HG03575 (cell line): ENCODE results near the gene MYO6.

Experiments used
- ATAC-seq: cut with Tn5 transposase; IDR thresholded peaks from one replicate; pipeline ENCODE4 v1.9.1; 2021; ENCODE audit not compliant: unreplicated experiment, insufficient number of reproducible peaks, low FRiP score; ENCODE audit errors: extremely low read depth

MYO6 gene

DNA sequence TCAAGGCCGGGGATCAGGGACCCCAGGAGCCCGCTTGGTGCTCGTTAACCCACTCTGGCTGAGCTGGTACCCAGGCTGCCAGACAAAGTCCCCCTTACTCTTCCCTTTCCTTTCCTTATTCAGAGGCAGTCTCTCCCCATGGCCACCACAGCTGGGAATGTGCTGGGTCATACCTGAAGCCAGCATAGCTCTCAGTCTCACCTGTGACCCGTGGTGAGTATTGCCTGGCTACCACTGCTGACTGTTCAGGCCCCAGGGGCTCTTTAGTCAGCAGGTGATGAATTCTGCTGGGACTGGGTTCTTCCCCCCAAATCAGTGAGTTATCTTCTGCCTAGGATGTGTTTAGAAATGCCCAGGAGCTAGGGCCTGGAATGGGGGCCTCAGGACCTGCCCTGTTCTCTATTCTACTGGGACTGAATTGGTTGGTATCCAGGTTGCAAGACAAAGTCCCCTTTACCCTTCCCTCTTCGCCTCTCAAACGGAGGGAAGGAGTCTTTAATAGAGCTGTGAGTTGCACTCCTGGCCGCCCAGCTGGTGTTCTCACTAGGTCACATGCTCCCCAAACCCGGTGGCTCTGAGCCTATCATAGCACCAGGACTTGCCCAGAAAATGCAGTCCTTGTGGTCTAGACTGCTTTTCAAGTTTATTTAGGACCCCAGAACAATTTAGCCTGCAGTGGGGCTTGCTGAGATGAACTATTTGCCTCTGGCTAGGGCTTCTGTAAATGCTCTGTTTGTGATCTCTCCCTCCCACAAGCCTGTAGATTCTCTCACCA lies 64.6 kb downstream of the MYO6 start:
- ATAC-seq, result no peak

DNA sequence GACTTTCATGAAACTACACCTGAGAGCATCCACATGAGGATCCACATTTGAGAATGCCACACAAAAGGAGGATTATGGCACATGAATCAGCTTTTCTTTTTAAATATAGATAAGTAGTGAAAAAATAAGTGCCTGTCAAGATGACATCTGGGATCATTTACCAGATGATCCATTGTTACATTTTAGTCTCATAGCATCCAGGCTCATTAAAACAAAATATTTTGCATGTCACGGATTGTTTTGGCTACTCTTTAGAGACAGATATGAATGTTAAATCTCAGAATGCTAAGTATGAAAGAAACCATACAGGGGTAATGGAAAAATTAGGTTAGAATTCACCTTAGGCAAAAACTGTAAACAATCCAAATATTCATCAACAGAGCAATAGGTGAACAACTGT lies 66.7 kb downstream of the MYO6 start:
- no peak for ATAC-seq

DNA sequence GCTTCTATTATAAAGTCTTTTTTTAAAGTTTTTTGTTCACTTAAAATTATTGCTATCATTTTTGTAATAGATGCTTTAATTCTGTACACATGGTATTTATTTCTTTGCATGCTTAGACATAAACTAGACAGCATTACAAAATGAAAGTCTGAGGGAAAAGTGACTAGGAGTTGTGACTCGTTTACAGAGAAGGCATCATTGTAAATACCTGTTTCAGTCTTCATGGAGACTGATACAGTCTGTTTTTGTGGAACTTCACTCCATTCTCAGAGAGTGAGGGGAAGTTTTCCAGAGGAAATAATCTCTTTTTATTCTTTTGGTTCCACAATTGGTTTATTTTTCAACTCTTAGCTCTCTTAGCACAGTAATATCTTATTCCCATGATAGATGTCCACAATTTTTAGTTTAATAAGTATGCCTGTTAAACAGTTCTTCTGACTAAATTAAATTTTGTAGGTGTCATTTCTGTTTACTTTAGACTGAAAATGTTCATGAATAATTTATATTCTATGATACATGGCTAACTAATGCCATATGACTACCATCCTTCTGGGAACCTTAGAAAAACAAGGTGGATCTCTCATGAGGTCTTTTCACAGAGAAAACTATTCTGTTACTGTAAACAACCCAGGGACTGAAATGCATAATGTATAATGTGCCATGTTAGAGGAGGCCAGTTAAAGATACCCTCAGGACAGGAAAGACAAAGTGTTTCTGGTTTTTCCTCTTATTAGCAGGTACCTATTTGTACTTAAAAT lies 69.2 kb downstream of the MYO6 start:
- ATAC-seq, result no peak

DNA sequence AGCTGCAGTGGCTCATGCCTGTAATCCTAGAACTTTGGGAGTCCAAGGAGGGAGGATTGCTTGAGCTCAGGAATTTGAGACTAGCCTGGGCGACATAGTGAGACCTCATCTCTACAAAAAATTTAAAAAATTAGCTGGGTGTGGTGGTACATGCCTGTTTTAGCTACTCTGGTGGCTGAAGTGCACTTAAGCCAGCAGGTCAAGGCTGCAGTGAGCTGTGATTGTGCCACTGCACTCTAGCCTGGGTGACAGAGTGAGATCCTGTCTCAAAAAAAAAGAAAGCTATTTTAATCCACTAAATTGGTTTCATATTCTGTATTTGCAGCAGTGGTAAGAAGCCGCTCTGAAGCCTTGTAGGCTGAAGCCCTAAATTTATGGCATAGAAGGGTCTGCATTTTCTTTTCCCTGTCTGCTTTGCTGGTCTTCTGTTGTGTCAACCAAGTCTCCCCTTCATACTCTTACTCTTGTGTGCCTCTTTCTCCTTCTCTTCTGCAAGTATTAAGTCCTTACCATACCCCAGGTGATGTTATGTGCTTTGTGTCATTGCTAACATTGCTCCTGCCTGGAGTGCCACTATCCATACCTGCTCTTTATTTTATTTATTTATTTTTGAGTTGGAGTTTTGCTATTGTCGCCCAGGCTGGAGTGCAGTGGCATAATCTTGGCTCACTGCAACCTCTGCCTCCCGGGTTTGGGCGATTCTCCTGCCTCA lies 70.9 kb downstream of the MYO6 start:
- ATAC-seq, result no peak

DNA sequence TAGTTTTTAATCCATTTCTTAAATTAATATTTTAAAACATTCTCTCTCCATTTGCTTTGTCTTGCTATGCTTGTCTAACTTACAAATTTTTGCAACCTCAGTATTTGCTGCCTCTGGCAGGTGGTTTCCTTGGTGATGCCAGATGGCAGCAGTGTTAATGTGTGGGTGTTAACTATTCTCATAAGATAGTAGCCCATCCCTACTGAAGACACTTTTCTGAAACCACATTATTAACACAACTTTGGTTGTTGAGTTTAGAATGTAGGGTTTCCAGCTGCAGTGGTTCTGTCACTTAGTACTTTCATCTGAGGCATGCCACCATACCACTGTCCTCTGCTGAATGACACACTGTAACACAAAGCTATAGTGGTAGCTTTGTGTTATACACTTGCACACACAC lies 75.1 kb downstream of the MYO6 start:
- ATAC-seq, result no peak

DNA sequence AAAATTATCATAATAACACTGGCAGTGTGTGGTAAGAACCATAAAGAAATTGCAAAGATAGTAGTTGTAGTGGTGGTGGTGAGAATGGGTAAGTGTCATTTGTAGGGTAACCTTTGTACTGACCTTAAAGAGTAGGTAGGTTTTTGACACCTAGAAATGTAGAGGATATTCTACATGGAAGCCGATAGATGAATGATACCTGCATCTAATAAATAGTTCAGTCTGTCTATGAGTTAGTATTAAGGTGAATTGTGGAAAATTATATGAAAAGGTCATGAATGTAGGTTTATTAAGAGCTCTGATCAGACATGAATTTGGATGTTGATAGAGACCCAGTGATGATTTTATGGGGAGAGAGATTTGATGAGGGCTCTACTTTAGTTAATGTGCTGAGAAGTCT lies 78.1 kb downstream of the MYO6 start:
- ATAC-seq, result no peak

DNA sequence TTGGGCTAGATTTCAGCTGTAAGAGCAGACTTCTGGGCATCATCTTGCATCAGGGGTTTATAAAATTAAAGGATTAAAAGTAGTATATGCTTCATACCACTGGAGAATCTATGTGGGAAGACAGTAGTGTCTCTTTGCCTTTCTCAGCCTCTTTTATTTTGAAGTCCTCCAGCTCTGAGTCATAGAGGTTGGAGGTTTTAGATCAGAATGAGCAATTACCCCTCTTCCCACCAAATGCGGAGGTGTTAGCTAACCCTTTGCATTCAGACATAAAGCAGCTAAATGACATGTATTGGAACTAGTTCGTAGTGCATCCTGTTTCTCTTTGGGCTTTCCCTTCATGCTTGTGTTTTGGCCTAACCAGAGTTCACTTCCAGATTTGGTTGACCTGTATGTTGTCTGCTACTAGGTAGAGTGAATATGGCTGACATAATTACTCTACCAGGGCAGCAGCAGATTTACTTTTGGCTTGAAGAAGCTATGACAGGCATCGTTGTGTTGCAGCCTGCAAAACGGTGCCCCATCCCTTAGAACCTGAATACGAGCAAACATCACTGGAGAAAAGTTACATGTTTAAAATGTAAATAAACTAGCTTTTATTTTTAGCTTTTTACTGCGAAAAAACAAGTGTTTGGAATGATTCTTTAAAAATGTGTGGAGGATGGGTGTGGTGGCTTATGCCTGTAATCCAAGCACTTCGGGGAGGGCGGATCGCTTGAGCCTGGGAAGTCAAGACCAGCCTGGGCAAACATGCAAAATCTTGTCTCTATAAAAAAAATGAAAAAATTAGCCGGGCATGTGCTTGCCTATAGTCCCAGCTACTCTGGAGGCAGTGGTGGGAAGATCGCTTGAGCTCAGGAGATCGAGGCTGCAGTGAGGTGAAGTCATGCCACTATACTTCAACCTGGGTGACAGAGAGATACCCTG lies 82.2 kb downstream of the MYO6 start:
- ATAC-seq, result peak; percentile 60

DNA sequence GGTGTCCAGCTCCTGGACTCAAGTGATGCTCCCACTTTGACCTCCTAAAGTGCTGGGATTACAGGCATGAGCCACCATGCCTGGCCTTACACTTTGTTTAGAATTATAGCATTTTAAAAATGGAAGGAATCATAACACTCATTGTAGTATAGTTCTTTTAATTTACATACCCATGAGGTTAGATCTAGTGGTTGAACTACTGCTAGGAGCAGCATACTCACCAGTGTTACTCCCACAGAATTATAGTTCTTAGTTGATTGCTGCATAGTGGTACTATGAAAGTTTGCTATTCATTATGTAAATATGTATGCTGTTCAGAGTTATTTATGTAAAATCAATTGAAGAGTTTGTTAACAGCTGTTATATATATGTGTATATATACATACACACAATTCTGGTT lies 85.4 kb downstream of the MYO6 start:
- no peak for ATAC-seq

DNA sequence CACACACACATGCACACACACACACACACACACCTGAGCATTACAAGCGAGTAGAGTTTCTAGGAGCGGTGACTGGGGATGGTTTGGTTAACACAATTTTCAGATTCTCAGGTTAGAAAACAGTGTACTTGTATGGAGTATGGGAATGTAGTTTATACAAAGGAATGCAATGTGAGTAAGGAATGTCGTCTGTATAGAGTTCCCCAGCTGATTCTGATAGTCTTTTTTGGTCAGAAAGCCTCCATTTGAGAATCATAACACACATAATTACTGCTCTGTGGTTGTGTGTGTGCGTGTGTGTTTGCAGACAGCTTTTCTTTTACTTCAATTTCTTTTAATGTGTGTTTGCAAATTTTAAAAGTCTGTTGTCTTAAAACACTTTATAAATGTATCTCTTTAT lies 93.2 kb downstream of the MYO6 start:
- no peak for ATAC-seq

DNA sequence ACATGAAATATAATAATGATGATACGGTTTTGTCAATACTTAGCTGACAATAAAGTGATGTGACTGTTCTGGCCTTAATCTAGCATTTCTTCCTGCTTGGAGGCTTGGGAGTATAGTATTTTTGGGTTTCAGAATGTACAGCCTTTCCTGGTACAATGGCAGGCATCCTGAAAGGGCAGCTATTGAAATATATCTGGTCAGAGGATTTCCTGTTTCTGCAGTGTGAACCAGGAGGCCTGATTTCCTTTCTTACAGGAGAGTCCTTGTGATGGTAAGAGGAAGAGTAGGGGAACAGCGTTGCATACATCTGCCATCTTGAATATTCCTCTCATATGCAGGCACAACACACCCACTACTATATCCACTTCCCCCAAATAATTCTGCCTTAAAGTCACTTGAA lies 93.7 kb downstream of the MYO6 start:
- ATAC-seq, result no peak

DNA sequence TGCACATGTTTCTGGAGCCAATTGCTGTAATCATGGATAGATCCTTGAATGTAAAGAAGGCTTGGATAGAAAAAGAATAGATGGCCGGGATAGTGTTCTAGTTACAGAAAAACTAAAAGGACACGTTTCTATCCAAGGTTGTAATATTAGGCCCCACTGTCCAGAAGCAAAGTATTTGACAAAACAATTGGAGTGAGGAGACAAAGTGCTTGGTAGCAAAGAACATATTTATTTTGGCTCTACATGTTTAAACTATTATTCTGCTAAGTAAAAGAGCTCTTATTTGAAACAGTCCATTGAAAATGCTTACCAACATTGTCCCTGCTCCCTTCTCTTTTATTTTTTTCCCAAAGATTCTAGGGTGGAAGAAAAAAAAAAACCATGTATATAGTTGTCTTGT lies 94.4 kb downstream of the MYO6 start:
- ATAC-seq, result no peak

DNA sequence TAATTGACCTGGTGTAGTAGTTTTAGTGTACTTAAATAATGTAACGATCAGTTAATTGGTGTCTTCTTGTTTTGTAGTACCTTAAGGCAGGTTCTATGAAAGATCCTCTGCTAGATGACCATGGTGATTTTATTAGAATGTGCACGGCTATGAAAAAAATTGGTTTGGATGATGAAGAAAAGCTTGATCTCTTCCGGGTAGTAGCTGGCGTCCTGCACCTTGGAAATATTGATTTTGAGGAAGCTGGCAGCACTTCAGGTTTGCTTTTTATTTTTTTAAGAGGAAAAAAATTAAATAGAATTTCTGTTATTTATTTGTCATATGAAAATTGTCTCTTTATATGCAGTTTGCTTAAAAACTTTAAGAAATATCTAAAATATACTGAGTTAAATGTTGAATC lies 99.2 kb downstream of the MYO6 start:
- no peak for ATAC-seq

DNA sequence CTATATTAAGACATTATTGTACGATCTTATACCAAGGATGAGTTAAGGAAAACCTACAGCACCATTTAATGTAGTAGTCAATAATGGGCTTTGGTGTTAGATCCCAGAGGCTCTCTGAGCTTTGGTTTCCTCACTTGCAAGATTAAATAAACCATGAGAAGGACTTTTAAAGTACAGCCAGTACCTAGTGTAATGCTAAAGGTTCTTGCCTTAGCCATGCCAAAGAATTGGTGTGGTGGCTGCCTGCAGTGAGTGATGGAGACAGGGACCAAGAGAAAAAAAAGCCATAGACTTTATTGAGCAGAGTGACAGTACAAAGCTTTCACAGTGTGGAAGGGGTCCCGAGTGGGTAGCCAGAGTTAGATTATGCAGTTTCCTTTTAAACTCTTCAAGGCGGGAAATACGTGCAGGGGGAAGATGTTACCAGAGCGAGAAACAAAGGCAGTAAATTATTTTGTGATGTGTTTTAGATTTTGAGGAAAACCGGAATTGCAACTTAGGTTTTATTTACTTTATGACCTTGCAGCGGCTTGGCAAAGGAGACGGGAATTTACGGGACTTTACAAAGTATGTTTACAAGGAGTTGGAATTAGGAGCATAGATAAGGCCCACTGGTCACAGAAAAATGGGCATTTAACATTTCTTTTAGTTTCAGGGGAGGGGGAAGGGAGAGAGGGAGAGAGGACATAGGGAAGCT lies 100.4 kb downstream of the MYO6 start:
- no peak for ATAC-seq

DNA sequence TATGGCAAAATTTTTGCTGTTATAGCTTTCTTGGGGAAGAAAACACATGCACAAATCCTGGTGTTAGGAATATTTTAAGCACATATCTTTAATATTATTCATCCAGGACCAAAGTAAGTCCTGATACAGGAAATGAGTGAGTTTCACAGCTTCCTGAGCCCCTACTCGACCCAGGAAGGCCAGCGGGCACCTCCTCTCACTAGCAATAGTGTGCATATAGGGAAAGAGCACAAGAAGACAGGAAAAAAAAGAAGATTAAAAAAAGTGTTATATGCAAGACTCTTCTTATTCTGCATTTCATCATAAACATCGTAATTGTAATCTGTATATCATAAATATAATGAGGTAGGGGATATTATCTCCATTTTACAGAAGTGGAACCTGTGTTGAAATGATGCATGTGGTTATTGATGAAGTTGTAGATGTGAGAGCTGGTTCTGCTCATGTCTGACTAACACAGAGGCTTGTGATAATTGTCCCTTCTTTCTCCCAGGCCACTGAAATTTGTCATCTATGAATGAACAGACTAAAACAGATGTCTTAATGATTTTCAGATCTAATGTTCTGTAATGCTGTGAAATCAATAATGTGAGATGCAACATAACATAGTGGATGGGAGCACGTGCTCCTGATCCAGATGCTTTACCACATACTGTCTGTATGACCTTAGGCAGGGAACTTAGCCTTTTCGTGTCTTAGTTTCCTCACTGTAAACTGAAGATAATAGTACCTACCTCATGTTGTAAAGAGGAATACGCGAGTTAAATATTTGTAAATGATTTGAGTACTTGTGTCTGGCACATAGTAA lies 101.2 kb downstream of the MYO6 start:
- no peak for ATAC-seq

DNA sequence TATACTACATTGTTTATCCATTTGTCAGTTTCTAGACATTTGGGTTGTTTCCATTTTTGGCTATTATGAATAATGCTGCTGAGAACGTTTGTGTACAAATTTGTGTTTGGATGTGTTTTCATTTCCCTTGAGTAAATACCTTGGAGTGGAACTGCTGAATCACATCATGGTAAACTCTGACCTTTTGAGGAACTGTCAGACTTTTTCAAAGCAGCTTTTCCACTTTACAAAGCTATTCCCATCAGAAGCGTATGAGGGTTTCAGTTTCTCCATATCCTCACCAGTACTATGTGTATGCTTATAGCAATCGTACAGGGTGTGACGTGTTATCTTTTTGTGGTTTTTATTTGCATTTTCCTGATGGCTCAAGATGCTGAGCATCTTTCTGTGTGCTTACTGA lies 103.7 kb downstream of the MYO6 start:
- ATAC-seq, result no peak

DNA sequence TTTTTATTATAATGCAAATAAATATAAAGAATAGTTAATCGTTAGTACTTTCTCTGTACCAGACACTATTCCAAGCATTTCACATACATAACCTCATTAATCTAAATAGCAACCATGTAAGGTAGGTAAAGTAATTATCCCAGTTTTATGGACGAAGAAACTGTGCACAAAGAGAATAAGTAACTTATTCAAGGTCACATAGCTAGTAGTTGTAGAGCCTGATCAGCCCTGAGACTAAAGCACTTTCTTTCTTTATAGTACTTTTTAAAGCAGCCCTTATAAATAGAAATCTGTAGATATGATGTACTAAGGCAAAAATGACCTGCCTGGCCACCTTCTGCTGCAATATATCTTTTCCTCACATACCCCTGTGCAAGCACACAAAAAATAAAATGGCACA lies 104.8 kb downstream of the MYO6 start:
- no peak for ATAC-seq

DNA sequence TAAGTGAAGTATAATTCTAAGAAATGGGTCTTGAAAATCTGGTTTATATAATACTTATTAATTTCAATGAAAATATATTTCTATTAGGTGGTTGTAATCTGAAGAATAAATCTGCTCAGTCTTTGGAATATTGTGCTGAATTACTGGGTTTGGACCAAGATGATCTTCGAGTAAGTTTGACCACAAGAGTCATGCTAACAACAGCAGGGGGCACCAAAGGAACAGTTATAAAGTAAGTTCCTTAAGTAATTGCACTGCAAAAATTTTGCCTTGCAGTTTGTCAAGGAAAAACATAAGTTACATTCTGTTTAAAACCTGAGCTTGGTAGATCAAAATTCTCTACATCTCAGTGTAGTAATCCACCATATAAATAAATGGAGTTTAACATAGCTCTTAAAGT lies 106.0 kb downstream of the MYO6 start:
- ATAC-seq, result no peak

DNA sequence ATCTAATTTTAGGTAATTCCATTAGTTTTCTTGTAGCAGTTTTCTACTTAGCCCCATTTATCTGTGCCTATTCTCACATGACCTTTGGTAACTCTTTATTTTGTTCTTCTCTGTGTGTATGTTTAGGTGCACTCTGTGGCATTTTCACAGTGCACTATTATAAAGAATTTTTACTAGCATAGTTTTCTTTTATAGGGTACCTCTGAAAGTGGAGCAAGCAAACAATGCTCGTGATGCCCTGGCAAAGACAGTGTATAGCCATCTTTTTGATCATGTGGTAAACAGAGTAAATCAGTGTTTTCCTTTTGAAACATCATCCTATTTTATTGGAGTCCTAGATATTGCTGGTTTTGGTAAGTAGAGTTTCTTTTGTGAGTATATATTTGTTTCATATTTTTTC lies 107.9 kb downstream of the MYO6 start:
- ATAC-seq, result no peak
